GM21526 (cell line): ENCODE measurements around the gene SIGLEC1.

ENCODE experiments used
- ATAC-seq: cut with Tn5 transposase; IDR thresholded peaks from one replicate; pipeline ENCODE4 v1.9.1; 2021; ENCODE audit warnings: moderate library complexity; ENCODE audit not compliant: unreplicated experiment, low FRiP score

SIGLEC1 gene

DNA sequence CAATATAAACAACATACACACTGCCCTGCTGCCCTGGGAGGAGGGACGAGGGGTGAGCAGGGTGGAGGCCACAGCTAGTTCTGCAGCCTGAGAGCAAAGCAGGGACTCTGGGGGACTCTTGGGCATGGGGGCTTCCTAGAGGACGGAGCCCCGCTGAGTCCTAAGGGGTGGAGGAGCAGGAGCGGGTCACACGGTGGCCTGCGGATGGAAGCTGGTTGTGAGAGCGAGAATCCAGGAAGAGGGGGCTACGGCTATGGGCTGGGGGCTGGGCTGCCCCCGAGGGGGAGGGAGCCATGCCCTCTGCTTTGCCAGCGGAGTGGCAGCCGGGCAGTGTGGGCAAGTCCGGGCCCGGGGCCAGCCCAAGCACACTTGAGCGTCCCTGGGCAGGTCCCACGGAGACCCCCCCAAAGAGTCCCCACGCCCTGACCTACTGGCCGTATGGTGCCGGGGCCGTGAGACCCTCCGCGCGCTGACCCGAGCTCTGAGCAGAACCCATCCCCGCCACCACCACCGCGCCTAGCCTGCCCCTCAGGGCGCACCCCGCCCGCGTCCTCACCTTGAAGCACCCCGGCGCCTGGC lies 31.0 kb downstream of the SIGLEC1 start:
- no peak for ATAC-seq

DNA sequence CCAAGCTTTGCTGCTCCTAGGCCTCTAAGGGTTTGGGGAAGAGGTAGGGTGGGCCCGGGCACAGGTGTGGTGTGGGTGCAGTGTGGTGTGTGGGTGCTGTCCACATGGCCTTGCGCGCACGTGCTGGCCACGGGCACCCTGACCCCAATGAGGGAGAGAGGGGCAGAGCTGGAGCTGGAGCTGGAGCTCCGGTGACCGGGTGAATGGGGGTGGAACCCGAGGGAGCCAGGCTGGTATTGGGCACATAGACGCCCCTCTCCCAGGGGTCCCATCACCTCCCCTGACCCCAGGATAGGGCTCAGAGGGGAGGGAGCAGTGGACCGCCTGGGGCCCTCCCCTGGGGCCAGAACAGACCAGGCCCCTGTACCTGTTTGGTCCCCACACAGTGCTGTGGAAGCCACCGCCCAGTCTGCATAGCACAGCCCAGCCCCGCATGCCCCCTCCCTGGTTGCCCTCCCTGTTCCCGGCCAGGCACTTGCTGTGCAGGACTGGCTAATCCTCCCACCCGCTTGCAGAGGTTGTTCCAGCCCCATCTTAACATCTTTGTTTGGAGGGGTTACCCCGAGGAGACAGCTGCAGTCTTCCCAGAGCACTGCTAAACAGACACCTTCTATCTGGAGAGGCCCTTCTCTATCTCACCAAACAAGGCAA lies 31.6 kb downstream of the SIGLEC1 start:
- no peak for ATAC-seq

DNA sequence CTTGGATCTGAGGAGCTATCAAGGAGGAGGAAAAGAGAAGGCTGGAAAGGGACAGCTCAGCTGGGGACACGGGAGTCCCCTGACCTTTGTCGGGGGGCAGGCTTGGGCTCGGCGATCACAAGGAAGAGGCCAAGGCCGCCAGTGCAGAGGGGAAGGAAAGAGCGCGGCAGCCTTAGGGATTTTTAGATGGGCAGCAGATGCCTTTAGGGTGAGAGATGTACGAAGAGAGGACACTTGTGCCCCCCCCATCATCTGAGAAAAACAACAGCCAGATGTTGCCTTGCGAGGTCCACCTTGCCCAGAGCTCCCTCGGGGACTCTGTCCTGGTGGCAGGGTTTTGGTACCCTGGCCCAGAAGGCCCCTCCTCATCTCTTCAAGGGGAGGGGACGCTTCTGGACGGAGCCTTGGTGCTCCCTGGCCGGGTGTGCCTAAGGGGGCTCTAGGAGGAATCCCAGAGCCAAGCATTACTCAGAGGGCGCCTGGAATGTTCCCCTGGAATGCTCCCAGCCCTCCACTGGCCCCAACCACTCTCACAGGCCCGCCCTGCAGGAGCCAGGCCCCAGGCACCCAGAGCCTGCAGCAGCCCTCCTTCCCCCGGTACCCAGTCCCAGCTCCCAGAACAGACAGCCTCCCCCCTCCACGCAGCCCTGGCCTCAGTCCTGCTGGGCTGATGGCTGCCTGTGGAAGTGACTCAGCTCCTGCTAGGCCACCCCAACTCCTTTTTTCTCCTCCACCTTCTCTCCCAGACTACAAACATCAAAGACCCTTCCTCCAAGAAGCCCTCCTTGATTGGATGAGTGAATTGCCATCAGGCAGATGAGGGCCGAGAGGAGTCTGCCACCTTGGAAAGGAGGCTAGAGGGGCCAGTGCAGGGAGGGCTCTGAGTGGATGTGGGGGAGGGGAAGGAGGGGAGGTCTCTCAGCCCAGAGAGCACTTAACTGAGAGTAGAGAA lies 32.4 kb downstream of the SIGLEC1 start:
- no peak for ATAC-seq

DNA sequence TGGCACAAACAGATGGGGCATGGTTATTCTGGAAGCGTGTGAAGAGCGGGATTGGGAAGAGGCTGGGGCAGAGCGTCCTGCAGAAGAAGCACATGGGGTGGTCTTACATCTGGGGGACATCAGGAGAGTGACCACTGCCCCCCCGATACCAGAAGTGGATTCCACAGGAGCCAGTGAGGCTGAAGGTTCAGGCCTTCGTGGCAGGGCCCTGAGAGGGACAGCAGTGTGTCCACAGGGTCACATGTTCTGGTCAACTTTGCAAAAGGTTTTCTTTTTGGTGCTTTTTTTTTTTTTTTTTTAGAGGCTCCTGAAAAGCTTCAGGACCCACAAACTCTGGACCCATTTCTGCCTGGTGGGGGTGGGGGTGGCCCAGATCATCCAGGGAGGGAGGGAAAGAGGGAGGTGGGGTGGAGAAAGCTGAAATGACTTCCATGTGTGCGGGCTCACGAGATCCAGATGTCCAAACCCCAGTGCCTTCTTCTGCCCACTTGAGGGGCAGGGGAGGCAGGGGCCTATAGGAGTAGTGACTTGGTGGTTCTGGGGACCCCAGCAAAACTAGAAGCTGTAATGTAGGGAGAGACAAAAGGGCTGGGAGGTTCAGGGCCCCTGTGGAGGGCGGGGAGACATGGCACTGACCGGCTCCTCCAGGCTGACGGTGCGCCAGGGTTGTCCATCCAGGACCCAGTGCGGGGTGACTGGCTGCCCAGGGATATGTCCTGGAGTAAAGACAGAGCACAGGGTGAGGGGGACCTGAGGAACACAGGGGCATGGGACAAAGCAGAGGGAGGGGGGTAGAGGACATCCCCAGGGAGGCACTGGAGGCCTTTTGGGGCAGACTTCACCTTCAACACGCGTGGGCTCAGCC lies 33.3 kb downstream of the SIGLEC1 start:
- ATAC-seq, result no peak

DNA sequence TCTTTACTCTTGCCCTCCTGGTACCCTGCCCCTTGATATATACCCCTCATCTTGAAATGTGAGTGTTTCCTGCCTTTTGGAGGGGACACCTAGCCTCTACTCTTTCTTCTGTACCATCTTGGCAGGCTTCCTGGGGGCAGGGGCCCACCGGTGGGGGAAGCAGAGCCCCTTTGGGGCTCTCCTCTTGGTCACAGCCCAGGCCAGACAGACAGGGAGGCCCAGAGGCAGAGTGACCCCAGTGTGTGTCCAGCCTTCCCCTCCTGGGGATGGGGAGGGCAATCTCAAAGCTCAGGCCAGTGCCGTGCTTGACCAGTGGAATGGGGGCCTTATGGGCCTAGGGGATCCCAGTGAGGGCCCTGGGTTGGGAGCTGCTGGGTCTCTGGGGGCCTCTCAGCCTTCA lies 34.2 kb downstream of the SIGLEC1 start:
- no peak for ATAC-seq

DNA sequence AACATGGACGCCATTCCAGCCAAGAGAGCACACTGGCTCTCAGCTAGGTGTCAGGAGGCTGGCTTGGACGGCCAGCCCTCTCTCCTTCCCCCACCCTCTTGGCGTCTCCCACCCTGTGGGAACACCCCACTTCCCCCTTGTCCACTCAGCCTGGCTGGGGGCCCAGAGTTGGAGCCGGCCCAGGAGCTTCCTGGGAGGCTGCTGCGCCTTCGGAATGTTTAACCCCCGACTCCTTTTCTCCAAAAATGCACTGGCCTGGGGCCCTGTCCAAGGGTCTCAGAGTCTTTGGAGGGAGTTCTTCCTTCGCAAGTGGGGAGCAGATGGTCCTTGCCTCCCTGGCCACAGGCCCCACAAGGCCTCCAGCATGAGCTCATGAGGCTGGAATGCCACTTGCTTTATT lies 34.7 kb downstream of the SIGLEC1 start:
- no peak for ATAC-seq

DNA sequence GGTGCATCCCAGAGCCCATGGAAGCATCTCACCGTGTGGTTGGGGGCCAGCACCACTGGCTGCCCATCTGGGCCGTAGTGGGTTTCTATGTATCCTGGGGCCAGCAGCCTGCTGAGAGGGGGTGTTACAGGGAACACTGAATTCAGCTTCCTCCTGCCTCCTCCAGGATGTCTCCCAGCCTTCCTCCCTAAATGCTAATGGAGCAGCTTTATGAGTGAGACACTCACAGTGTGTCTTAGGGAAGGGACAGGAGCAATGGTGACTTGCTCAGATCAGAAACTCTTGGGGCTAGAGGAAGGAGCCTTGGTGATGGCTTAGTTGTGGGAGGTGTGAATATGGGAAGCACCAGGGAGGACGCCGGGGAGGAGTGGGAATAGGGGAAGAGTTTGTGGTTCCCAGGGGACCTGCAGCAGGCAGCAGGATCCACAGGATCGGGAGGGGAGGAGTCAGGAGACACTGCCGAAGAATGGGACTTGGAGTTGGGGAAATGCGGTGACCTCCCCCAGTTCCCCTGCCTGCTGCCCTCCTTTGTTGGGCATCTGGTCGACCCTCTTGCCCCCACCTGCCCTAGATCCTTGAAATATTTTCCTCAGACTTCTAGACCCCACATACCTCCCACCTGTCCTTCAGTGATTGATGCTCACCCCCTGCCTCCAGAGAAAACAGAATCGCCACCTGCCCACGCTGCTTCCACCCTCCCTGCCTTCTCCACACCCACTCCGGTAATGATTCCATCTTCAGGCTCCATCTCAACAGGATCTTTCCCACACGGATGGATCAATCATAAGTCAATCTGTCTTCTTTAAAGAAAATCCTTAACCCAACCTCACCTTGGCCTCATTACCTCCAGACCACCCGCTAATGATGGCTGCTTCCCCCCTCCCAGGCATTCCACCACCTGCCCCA lies 37.2 kb downstream of the SIGLEC1 start:
- no peak for ATAC-seq

DNA sequence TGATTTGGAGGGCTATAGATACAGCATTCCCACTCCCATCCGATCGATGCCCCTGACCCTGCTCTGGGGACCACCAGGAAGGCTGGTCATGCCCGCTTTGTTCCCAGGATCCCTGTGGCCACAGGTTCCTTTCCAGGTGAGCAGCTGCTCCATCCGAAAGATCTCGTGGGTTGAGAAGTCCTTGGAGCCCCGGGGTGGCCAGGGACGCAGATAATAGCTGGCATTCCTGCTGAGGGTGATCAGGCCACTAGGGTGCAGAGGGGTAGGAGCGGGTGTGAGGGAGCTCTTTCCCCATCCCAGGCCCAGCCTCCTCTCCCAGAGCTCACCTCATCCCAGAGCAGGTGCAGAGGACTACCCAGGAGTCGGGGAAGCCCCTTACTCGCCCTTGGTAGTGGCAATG lies 38.0 kb downstream of the SIGLEC1 start:
- no peak for ATAC-seq

DNA sequence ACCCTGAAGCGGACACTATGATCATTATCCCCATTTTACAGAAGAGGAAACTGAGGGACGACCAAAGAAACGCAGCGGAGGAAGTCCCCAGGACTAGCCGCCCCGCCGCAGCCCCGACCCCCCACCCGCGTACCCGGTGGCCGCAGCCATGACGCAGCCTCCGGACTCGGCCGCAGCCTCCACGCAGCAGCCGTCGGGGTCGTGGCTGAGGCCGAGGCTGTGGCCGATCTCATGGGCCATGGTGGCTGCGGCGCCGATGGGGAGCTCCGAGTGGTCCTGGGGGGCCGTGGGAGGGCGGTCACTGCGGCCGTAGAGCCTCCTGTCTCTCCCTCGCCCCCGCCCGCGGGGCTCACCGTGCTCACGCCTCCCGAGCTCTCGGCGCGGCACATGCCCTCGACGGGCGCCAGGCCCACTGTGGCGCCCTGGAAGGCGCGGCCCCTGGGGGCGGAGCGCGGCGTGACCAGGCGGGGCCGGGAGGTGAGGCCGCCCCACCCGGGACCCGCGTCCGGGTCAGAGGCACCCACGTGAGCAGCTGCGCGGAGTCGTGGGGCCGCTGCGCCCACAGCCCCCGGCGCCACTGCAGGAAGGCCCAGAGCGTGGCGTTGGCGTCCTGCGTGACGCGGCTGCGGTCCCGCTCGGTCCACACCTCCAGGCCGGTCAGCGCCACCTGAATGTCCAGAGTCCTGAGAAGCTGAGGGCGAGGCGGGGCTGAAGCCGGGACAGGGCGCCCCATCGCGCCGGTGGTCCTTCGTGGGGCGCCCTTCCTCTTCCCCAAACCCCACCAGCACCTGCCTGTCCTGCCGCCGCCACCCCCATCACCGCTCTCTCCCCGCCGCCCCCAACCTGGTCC lies 39.0 kb downstream of the SIGLEC1 start:
- no peak for ATAC-seq

DNA sequence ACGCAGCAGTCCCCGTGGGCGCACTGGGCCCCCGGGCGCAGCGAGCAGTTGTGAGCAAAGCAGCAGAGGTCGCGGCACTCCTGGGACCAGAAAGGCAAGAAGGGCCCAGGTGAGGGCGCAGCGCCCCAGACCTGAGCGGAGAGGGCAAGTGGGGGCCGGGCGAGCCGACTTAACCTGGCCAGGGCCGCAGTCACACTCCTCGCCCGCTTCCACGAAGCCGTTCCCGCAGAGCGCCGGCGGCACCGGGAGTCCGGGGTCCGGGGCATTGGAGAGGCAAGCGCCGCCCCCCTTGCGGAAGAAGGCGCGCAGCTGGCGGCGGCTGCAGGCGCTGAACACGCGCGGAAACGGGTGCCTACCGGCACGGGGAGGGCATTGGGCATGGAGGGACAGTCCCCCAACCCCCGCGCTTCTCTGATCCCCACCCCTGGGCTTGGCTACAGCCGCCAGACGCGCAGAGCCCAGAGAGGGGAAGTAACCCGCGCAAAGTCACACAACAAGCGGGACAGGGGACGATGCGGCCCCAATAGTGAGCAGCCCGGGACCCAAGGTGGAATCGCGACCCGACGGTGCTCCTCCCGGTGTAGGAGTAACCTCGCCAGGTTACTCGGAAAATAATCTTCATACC lies 39.7 kb downstream of the SIGLEC1 start:
- ATAC-seq, result no peak

DNA sequence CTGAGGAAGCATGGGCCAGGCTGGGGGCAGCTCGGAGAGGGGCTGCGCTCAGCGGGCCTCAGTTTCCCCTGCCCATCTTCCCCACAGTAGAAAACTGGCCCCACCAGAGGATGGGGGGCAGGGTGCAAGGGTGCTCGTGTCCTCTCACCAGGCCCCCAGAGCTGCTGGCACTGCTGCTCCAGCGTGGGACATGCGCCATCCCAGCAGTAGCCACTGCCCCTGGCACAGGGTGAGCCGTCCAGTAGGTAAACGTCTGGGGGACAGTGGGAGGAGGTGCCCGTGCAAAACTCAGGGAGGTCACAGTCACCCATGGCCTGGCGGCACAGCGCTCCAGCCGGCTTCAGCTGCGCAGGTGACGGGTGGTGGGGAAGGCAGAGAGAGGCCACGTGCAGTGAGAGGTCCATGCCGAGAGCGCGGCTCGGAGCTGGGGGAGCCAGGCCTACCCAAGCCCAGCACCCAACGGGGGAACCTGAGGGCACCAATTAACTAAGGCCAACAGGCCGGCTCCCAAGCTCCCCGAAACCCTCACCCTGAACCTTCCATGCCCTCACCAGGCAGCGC lies 40.3 kb downstream of the SIGLEC1 start:
- no peak for ATAC-seq

DNA sequence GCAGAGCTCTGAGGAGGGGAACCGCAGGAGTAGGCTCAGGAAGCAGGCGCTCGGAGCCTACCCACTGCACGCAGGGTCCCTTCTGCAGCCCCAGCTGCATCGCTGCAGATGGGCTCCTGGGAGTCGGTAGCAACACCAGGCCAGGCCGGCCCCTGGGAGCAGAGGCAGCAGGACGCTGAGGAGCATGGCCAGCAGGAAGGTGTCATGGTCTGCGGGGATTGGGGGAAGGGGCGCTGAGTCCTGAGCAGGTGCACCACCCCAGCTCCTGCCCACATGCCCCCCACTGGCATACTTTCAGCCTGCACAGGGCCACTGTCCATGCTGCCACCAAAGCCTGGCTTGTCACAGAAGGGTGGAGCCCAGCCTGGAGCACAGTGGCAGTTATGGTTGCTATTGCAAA lies 41.5 kb downstream of the SIGLEC1 start:
- ATAC-seq, result no peak

DNA sequence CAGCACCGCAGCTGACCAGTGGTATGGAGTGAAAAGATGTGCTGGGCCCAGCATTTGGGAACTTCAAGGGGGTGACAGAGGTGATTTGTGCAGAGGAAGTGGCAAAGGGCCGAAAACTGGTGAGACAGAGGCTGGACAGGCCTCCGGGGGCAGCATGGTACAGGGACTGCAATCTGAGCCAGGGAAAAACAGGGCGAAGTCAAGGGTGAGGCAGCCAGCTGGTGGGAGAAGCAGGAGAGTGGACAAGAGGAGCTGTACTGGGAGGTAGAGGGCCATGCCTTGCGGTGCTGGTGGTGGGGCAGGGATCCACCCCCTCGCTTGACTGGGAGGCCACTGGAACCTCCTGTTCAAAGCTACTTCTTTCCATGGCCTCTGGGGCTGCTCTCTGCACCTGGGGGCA lies 41.9 kb downstream of the SIGLEC1 start:
- no peak for ATAC-seq

DNA sequence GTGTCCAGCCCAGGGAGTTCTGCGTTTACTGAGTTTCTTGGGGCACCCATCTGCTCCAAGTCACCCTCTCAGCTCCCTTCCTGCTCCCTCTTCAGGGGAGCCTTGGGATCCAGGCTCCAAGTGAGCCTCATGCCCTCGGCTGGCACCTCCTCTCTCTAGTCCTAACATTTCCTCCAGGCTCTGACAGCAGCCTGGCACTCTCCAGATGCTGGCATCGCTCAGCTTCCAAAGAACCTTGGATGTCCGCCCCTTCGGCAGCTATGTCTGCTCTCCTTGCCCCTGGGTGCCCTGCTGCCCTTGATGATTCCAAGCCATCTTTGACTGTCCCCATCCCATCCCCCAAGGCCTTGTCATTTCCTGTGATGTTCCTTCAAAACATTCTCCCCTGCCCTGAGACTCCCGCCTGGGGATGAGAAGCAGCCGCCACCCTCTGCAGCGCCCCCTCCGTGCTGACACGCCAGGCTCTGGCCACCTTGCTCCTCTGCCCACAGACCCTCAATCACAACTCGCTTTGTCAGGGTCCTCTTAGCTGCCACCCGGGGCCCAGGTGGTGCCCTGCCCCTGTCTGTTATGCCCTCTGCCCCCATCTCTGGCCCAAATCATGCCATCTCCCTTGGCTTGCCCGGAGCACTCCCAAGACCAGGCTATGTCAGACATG lies 42.6 kb downstream of the SIGLEC1 start:
- ATAC-seq, result no peak

DNA sequence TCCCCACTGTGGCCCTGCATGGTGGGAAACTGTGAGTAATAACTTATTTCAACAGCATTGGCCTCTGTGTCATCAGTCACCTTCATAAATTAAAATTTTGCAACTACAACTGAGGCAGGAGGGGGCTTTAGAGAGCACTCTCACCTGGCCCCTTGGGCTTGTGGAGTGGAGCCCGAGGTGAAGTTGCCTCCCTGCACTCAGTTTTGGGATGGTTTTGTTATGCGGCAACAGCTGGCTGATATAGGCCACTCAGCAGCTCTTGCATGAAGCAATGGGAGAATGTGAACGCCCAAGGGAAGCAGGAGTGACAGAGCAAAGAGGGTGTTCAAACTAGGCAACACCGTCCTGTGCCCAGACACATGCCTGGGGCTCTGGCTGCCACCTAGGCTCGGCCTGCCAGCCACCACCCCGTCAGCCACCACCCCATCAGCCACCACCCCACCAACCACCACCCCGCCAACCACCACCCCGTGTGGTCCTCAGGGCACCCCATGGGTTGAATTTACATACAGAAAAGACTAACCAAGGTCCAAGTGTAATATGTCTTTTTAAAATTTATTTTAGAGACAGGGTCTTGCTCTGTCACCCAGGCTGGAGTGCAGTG lies 44.9 kb downstream of the SIGLEC1 start:
- no peak for ATAC-seq

DNA sequence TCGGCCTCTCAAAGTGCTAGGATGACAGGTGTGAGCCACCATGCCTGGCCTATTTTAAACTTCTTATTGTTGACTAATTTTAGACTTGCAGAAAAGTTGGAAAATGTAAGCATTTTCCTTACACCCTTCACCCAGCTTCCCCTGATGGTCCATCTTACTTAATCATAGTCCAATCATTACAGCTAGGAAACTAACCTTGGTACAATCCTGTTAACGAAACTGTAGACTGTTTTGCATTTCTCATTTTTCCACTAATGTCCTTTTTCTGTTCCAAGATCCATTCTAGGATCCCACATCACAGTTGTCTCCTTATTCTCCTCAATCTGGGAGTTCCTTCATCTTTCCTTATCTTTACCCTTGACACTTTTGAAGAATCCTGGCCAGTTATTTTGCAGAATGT lies 48.5 kb downstream of the SIGLEC1 start:
- no peak for ATAC-seq

DNA sequence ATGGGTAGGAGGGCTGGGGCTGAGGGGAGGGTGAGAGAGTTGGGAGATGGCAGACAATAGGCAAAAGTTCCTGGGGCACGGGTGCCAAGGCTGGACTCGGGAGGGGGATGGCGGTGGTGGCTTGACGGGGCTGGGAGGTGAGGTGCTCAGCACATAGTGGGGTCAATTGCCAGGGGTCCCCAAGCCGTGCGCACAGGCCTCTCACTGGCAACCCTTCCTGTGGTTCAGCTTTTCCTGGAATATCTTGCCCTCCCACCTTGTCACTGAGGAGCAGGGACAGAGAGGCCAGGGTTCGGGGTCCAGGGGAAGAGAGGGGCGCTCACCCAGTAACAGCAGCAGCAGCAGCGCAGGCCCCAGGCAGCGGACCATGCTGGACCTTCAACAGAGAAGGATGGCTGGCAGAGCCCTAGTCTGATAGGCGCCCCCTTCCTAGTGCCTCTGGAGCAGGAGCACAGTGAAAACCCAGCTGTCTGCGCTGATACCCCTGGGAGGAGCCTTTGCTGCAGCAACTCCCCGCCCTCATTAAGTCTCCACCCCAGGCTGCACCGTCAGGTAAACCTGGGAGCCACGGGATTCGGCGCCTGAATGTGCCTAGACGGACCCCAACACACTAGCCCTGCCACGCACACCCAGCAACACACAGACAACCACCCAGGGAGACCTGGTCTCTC lies 49.2 kb downstream of the SIGLEC1 start, which contains the start of gene GFRA4:
Gene GFRA4, minus strand, starts transcription at position 369 of the 671 bp plus-strand sequence. Its CDS starts 0 bp downstream, at position 369.
- ATAC-seq, result no peak
